IMR-90 (cell line): Measurements from ENCODE around the gene L3MBTL4.

Source experiments
- BHLHE40 ChIP-seq: fragments of 150-350 bp; IDR thresholded peaks from 2 replicates; pipeline ENCODE4 v1.6.1; 2016; ENCODE audit warnings: mild to moderate bottlenecking, low read depth, low read length
- CTCF ChIP-seq: conservative IDR thresholded peaks from 2 replicates; pipeline ENCODE4 v1.5.1; 2012; ENCODE audit warnings: mild to moderate bottlenecking, low read depth, low read length, improper control_type of control experiment
- MAFK ChIP-seq: IDR thresholded peaks from 2 replicates; pipeline ENCODE4 v1.6.1; 2012; ENCODE audit warnings: low read depth, low read length, improper control_type of control experiment
- MAZ ChIP-seq: IDR thresholded peaks from 2 replicates; pipeline ENCODE4 v1.6.1; 2012; ENCODE audit warnings: low read depth, mild to moderate bottlenecking, low read length, improper control_type of control experiment, moderate library complexity, borderline replicate concordance
- MXI1 ChIP-seq: IDR thresholded peaks from 2 replicates; pipeline ENCODE4 v1.6.1; 2012; ENCODE audit warnings: low read depth, mild to moderate bottlenecking, low read length, moderate library complexity, borderline replicate concordance
- NFE2L2 ChIP-seq: fragments of 150-350 bp; IDR thresholded peaks from 2 replicates; pipeline ENCODE4 v1.6.1; 2016; ENCODE audit warnings: low read depth, mild to moderate bottlenecking, low read length
- POLR2A ChIP-seq: IDR thresholded peaks from 2 replicates; pipeline ENCODE4 v1.6.1; 2012; ENCODE audit warnings: mild to moderate bottlenecking, low read depth, low read length
- RAD21 ChIP-seq: IDR thresholded peaks from 2 replicates; pipeline ENCODE4 v1.6.1; 2012; ENCODE audit warnings: low read length, improper control_type of control experiment
- RCOR1 ChIP-seq: IDR thresholded peaks from 2 replicates; pipeline ENCODE4 v1.6.1; 2012; ENCODE audit warnings: mild to moderate bottlenecking, low read length, improper control_type of control experiment; ENCODE audit not compliant: insufficient replicate concordance
- RFX5 ChIP-seq: IDR thresholded peaks from 2 replicates; pipeline ENCODE4 v1.8.0; 2012; ENCODE audit warnings: low read depth, mild to moderate bottlenecking, low read length, moderate library complexity
- SMC3 ChIP-seq: fragments of 150-350 bp; IDR thresholded peaks from 2 replicates; pipeline ENCODE4 v1.6.1; 2016; ENCODE audit warnings: low read depth, mild to moderate bottlenecking, antibody characterized with exemption, low read length, moderate library complexity
- USF2 ChIP-seq: fragments of 150-350 bp; IDR thresholded peaks from 2 replicates; pipeline ENCODE4 v1.6.1; 2017; ENCODE audit warnings: mild to moderate bottlenecking, antibody characterized with exemption, low read length, low read depth

- TF ChIP-seq CTCF (no peak), RAD21 (no peak), USF2 (no peak), RCOR1 (no peak), RFX5 (no peak), MAZ (no peak), NFE2L2 (no peak), POLR2A (no peak), MXI1 (no peak), BHLHE40 (no peak), SMC3 (no peak), MAFK (no peak)
Observed at GRCh38 chr18:6414723-6415417, at the start of gene L3MBTL4.
